HEK293 (cell line): Measurements from ENCODE around the gene CHST1.

Experiments
- GLIS1 ChIP-seq: fragments of 450-650 bp; formaldehyde crosslinking; IDR thresholded peaks from 2 replicates; pipeline ENCODE4 v1.5.1; 2016; ENCODE audit warnings: missing biosample characterization, missing genetic modification characterization
- MZF1 ChIP-seq: fragments of 450-650 bp; formaldehyde crosslinking; IDR thresholded peaks from 2 replicates; pipeline ENCODE4 v1.5.1; 2017; ENCODE audit warnings: missing biosample characterization, missing genetic modification characterization, borderline replicate concordance
- SP7 ChIP-seq: fragments of 450-650 bp; formaldehyde crosslinking; IDR thresholded peaks from 2 replicates; pipeline ENCODE4 v1.5.1; 2016; ENCODE audit warnings: missing biosample characterization, missing genetic modification characterization
- TRIM28 ChIP-seq: IDR thresholded peaks from 2 replicates; pipeline ENCODE4 v1.6.1; 2011; ENCODE audit warnings: low read length, control low read depth, borderline replicate concordance
- ZNF248 ChIP-seq: fragments of 450-650 bp; formaldehyde crosslinking; IDR thresholded peaks from 2 replicates; pipeline ENCODE4 v1.5.1; 2017; ENCODE audit warnings: missing biosample characterization, missing genetic modification characterization
- ZNF37A ChIP-seq: fragments of 450-650 bp; IDR thresholded peaks from 2 replicates; pipeline ENCODE4 v1.5.1; 2018; ENCODE audit warnings: missing biosample characterization, missing genetic modification characterization
- ZNF433 ChIP-seq: fragments of 450-650 bp; formaldehyde crosslinking; IDR thresholded peaks from 2 replicates; pipeline ENCODE4 v1.5.1; 2016; ENCODE audit warnings: missing biosample characterization, missing genetic modification characterization, low read depth
- ZNF596 ChIP-seq: fragments of 450-650 bp; IDR thresholded peaks from 2 replicates; pipeline ENCODE4 v1.5.0; 2018; ENCODE audit warnings: missing biosample characterization, mild to moderate bottlenecking, missing genetic modification characterization, moderate library complexity
- ZNF747 ChIP-seq: fragments of 450-650 bp; formaldehyde crosslinking; IDR thresholded peaks from 2 replicates; pipeline ENCODE4 v1.5.1; 2016; ENCODE audit warnings: missing biosample characterization, missing genetic modification characterization
- ZNF785 ChIP-seq: fragments of 450-650 bp; formaldehyde crosslinking; IDR thresholded peaks from 2 replicates; pipeline ENCODE4 v1.5.1; 2016; ENCODE audit warnings: missing biosample characterization, missing genetic modification characterization
- TF ChIP-seq, protein P1 (sequence below): fragments of 450-650 bp; formaldehyde crosslinking; IDR thresholded peaks from 2 replicates; pipeline ENCODE4 v1.5.1; 2016; ENCODE audit warnings: missing biosample characterization, missing genetic modification characterization
- TF ChIP-seq, protein P2 (sequence below): fragments of 450-650 bp; formaldehyde crosslinking; IDR thresholded peaks from 2 replicates; pipeline ENCODE4 v1.5.1; 2016; ENCODE audit warnings: missing biosample characterization, missing genetic modification characterization
- TF ChIP-seq, protein P3 (sequence below): fragments of 450-650 bp; formaldehyde crosslinking; IDR thresholded peaks from 2 replicates; pipeline ENCODE4 v1.5.1; 2016; ENCODE audit warnings: missing biosample characterization, missing genetic modification characterization
- TF ChIP-seq, protein P4 (sequence below): fragments of 450-650 bp; formaldehyde crosslinking; IDR thresholded peaks from 2 replicates; pipeline ENCODE4 v1.5.1; 2016; ENCODE audit warnings: missing biosample characterization, missing genetic modification characterization, borderline replicate concordance
- TF ChIP-seq, protein P5 (sequence below): fragments of 450-650 bp; formaldehyde crosslinking; IDR thresholded peaks from 2 replicates; pipeline ENCODE4 v1.5.1; 2017; ENCODE audit warnings: missing biosample characterization, missing genetic modification characterization
- TF ChIP-seq, protein P6 (sequence below): fragments of 450-650 bp; formaldehyde crosslinking; IDR thresholded peaks from 2 replicates; pipeline ENCODE4; 2016; ENCODE audit warnings: missing biosample characterization, missing genetic modification characterization
- TF ChIP-seq, protein P7 (sequence below): fragments of 450-650 bp; formaldehyde crosslinking; IDR thresholded peaks from 2 replicates; pipeline ENCODE4 v1.5.1; 2016; ENCODE audit warnings: missing biosample characterization, missing genetic modification characterization
- TF ChIP-seq, protein P8 (sequence below): sonication (generic); formaldehyde crosslinking; IDR thresholded peaks from 2 replicates; pipeline ENCODE4 v1.8.1; 2022; ENCODE audit warnings: mild to moderate bottlenecking, moderate library complexity, missing genetic modification reagents
- TF ChIP-seq, protein P9 (sequence below): fragments of 450-650 bp; formaldehyde crosslinking; IDR thresholded peaks from 2 replicates; pipeline ENCODE4 v1.5.1; 2016; ENCODE audit warnings: missing biosample characterization, missing genetic modification characterization
- TF ChIP-seq, protein P10 (sequence below): fragments of 450-650 bp; IDR thresholded peaks from 2 replicates; pipeline ENCODE4 v1.5.1; 2018; ENCODE audit warnings: missing biosample characterization, mild to moderate bottlenecking, missing genetic modification characterization

Gene CHST1

DNA sequence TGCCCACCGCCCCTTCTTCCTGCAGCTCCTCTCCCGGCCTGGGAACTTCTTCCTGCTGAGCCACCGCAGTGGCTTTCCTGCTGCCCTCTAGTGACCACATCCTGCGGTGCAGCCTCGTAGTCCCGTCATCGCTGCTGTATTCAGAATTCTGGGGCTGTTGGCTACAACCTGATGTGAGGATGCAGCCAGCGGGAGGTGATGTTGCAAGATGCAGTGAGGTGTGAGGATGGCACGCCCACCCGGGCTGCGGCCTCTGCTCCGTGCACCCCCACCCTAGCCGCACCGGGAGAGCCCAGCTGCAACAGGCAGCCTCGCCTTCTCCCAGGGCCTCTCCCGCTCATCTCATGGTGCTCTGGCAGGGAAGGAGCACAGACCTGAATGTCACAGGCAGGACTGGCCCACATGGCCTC lies 10.1 kb downstream of the CHST1 start (continued):
- TF ChIP-seq, protein P1, sequence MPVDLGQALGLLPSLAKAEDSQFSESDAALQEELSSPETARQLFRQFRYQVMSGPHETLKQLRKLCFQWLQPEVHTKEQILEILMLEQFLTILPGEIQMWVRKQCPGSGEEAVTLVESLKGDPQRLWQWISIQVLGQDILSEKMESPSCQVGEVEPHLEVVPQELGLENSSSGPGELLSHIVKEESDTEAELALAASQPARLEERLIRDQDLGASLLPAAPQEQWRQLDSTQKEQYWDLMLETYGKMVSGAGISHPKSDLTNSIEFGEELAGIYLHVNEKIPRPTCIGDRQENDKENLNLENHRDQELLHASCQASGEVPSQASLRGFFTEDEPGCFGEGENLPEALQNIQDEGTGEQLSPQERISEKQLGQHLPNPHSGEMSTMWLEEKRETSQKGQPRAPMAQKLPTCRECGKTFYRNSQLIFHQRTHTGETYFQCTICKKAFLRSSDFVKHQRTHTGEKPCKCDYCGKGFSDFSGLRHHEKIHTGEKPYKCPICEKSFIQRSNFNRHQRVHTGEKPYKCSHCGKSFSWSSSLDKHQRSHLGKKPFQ (tag by site-specific recombination) = no peak
- TF ChIP-seq, protein P2, sequence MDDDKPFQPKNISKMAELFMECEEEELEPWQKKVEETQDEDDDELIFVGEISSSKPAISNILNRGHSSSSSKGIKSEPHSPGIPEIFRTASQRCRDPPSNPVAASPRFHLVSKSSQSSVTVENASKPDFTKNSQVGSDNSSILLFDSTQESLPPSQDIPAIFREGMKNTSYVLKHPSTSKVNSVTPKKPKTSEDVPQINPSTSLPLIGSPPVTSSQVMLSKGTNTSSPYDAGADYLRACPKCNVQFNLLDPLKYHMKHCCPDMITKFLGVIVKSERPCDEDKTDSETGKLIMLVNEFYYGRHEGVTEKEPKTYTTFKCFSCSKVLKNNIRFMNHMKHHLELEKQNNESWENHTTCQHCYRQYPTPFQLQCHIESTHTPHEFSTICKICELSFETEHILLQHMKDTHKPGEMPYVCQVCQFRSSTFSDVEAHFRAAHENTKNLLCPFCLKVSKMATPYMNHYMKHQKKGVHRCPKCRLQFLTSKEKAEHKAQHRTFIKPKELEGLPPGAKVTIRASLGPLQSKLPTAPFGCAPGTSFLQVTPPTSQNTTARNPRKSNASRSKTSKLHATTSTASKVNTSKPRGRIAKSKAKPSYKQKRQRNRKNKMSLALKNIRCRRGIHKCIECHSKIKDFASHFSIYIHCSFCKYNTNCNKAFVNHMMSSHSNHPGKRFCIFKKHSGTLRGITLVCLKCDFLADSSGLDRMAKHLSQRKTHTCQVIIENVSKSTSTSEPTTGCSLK = no peak
- TF ChIP-seq ZNF596 (tag by site-specific recombination) = no peak
- TF ChIP-seq TRIM28 = no peak
- TF ChIP-seq ZNF747 = no peak
- TF ChIP-seq, protein P3, sequence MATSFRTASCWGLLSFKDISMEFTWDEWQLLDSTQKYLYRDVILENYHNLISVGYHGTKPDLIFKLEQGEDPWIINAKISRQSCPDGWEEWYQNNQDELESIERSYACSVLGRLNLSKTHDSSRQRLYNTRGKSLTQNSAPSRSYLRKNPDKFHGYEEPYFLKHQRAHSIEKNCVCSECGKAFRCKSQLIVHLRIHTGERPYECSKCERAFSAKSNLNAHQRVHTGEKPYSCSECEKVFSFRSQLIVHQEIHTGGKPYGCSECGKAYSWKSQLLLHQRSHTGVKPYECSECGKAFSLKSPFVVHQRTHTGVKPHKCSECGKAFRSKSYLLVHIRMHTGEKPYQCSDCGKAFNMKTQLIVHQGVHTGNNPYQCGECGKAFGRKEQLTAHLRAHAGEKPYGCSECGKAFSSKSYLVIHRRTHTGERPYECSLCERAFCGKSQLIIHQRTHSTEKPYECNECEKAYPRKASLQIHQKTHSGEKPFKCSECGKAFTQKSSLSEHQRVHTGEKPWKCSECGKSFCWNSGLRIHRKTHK (tag by site-specific recombination) = no peak
- TF ChIP-seq, protein P4, sequence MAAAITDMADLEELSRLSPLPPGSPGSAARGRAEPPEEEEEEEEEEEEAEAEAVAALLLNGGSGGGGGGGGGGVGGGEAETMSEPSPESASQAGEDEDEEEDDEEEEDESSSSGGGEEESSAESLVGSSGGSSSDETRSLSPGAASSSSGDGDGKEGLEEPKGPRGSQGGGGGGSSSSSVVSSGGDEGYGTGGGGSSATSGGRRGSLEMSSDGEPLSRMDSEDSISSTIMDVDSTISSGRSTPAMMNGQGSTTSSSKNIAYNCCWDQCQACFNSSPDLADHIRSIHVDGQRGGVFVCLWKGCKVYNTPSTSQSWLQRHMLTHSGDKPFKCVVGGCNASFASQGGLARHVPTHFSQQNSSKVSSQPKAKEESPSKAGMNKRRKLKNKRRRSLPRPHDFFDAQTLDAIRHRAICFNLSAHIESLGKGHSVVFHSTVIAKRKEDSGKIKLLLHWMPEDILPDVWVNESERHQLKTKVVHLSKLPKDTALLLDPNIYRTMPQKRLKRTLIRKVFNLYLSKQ (tag by site-specific recombination) = no peak
- TF ChIP-seq SP7 (tag by site-specific recombination) = no peak
- TF ChIP-seq ZNF37A (tag by site-specific recombination) = no peak
- TF ChIP-seq, protein P5, sequence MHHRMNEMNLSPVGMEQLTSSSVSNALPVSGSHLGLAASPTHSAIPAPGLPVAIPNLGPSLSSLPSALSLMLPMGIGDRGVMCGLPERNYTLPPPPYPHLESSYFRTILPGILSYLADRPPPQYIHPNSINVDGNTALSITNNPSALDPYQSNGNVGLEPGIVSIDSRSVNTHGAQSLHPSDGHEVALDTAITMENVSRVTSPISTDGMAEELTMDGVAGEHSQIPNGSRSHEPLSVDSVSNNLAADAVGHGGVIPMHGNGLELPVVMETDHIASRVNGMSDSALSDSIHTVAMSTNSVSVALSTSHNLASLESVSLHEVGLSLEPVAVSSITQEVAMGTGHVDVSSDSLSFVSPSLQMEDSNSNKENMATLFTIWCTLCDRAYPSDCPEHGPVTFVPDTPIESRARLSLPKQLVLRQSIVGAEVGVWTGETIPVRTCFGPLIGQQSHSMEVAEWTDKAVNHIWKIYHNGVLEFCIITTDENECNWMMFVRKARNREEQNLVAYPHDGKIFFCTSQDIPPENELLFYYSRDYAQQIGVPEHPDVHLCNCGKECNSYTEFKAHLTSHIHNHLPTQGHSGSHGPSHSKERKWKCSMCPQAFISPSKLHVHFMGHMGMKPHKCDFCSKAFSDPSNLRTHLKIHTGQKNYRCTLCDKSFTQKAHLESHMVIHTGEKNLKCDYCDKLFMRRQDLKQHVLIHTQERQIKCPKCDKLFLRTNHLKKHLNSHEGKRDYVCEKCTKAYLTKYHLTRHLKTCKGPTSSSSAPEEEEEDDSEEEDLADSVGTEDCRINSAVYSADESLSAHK = no peak
- TF ChIP-seq, protein P6, sequence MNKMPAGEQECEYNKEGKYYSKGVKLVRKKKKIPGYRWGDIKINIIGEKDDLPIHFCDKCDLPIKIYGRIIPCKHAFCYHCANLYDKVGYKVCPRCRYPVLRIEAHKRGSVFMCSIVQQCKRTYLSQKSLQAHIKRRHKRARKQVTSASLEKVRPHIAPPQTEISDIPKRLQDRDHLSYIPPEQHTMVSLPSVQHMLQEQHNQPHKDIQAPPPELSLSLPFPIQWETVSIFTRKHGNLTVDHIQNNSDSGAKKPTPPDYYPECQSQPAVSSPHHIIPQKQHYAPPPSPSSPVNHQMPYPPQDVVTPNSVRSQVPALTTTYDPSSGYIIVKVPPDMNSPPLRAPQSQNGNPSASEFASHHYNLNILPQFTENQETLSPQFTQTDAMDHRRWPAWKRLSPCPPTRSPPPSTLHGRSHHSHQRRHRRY (tag by site-specific recombination) = no peak
- TF ChIP-seq GLIS1 = peak; percentile 63
- TF ChIP-seq, protein P7, sequence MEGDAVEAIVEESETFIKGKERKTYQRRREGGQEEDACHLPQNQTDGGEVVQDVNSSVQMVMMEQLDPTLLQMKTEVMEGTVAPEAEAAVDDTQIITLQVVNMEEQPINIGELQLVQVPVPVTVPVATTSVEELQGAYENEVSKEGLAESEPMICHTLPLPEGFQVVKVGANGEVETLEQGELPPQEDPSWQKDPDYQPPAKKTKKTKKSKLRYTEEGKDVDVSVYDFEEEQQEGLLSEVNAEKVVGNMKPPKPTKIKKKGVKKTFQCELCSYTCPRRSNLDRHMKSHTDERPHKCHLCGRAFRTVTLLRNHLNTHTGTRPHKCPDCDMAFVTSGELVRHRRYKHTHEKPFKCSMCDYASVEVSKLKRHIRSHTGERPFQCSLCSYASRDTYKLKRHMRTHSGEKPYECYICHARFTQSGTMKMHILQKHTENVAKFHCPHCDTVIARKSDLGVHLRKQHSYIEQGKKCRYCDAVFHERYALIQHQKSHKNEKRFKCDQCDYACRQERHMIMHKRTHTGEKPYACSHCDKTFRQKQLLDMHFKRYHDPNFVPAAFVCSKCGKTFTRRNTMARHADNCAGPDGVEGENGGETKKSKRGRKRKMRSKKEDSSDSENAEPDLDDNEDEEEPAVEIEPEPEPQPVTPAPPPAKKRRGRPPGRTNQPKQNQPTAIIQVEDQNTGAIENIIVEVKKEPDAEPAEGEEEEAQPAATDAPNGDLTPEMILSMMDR (tag by site-specific recombination) = peak; percentile 88
- TF ChIP-seq, protein P8, sequence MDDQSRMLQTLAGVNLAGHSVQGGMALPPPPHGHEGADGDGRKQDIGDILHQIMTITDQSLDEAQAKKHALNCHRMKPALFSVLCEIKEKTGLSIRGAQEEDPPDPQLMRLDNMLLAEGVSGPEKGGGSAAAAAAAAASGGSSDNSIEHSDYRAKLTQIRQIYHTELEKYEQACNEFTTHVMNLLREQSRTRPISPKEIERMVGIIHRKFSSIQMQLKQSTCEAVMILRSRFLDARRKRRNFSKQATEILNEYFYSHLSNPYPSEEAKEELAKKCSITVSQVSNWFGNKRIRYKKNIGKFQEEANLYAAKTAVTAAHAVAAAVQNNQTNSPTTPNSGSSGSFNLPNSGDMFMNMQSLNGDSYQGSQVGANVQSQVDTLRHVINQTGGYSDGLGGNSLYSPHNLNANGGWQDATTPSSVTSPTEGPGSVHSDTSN (CRISPR knock-in tag) = 0 out of 2 replicates have a peak, but pooled peaks have one; percentile 43
- TF ChIP-seq ZNF785 (tag by site-specific recombination) = no peak
- TF ChIP-seq, protein P9, sequence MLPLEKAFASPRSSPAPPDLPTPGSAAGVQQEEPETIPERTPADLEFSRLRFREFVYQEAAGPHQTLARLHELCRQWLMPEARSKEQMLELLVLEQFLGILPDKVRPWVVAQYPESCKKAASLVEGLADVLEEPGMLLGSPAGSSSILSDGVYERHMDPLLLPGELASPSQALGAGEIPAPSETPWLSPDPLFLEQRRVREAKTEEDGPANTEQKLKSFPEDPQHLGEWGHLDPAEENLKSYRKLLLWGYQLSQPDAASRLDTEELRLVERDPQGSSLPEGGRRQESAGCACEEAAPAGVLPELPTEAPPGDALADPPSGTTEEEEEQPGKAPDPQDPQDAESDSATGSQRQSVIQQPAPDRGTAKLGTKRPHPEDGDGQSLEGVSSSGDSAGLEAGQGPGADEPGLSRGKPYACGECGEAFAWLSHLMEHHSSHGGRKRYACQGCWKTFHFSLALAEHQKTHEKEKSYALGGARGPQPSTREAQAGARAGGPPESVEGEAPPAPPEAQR (tag by site-specific recombination) = no peak
- TF ChIP-seq, protein P10, sequence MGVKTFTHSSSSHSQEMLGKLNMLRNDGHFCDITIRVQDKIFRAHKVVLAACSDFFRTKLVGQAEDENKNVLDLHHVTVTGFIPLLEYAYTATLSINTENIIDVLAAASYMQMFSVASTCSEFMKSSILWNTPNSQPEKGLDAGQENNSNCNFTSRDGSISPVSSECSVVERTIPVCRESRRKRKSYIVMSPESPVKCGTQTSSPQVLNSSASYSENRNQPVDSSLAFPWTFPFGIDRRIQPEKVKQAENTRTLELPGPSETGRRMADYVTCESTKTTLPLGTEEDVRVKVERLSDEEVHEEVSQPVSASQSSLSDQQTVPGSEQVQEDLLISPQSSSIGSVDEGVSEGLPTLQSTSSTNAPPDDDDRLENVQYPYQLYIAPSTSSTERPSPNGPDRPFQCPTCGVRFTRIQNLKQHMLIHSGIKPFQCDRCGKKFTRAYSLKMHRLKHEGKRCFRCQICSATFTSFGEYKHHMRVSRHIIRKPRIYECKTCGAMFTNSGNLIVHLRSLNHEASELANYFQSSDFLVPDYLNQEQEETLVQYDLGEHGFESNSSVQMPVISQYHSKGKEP (tag by site-specific recombination) = no peak
- no peak for TF ChIP-seq ZNF248
- no peak for TF ChIP-seq MZF1 (tag by site-specific recombination)
- TF ChIP-seq ZNF433 = no peak
